Hepatic stellate cell (primary cell): ENCODE measurements around the gene POLR3H.

Experiments
- DNase-seq: peaks from one replicate; pipeline ENCODE4 v3.0.0; 2011; ENCODE audit warnings: low spot score

Gene POLR3H

GRCh38 chr22:41481131-41481830 is 63.0 kb downstream of the POLR3H start:
- peak; percentile 63 for DNase-seq

- DNase-seq: peak; percentile 64
These were observed 63.9 kb downstream of the POLR3H start for GRCh38 chr22:41480397-41480735.

- peak; percentile 72 for DNase-seq
These were observed 64.4 kb downstream of the POLR3H start for GRCh38 chr22:41479671-41480396.

GRCh38 chr22:41478891-41479521 is 65.3 kb downstream of the POLR3H start:
- DNase-seq: no peak

GRCh38 chr22:41478473-41478872 is 65.8 kb downstream of the POLR3H start:
- DNase-seq: no peak
